ENCODE data around the gene USP2.

Gene USP2

DNA sequence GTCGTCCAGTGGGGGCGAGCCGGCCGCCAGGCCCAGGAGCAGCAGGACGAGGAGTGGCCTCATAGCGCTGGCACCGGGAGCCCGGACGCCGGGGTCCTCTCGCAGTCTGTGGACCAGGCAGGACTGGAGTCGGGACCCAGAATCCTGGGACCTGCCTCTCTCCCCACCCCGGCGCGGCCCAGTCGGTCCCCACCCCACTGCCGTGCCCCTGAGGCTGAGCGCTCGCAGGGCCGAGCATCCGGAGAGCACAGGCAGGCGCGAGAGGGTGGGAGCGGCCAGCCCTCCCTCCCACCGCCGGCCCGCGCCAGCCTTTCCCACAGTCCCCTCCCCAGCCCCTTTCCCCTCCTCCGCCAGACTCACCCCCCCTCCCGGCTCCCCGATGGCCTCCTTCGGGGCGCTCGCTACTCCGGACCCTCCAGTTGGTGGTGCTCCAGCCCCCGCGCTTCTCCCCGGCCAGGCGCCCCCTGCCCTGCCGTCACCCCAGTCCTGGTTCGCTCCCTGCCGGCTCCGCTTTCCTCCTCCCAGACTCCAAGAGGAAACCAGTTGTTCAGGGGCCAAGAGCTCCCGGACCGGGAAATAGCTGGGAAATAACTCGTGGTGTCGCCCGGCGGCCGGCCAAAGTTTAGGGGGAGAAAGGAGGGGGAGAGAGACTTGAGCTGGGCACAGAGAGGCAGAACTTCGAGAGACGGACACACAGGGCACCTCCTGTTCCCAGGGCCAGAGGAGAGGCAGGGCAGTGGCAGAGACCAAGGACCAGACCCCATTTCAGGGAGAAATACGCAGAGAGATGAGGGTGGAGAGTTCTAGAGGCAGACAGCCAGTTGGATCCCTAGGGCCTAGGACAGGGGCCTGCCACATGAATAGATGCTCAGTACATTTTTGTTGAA is 40.9 kb downstream of the USP2 start, which contains the start of gene C1QTNF5:
TSS of gene C1QTNF5 (minus strand) at position 549 of the 887 bp plus-strand sequence. CDS start at position 63, 486 bp downstream.
- DNase-seq: no peak

DNA sequence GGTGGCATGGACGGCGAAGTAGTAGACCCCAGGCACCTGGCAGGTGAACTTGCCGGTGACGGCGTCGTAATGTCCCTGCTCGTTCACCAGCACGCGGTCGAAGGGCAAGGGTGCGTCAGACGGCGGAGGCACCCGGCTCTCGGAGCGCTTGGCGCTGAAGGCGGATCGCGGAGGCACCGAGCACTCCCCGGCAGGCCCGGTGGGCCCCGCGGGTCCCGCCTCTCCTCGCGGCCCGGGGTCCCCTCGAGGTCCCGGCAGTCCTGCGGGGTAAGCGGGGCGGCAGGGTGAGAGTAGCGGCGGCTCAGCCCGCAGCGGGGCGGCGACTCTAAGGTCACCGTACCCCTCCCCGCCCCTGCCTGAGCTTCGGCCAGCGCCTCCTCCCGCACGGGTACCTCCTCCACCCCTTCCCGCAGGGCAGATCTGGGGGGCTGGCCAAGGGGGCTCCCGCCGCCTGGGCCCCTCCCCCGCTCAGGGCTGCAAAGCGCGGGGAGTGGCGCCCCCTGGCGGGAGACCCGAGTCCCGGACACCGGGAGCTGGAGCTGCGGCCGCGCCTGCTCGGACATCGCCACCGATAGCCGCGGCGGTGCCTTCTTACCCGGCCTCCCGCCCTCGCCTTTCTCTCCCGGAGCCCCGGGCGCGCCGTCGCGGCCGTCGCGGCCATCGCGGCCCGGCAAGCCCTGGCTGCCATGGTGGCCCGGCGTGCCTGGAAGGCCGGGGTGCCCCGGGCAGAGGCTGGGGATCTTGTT is 41.7 kb downstream of the USP2 start:
- no peak for DNase-seq

DNA sequence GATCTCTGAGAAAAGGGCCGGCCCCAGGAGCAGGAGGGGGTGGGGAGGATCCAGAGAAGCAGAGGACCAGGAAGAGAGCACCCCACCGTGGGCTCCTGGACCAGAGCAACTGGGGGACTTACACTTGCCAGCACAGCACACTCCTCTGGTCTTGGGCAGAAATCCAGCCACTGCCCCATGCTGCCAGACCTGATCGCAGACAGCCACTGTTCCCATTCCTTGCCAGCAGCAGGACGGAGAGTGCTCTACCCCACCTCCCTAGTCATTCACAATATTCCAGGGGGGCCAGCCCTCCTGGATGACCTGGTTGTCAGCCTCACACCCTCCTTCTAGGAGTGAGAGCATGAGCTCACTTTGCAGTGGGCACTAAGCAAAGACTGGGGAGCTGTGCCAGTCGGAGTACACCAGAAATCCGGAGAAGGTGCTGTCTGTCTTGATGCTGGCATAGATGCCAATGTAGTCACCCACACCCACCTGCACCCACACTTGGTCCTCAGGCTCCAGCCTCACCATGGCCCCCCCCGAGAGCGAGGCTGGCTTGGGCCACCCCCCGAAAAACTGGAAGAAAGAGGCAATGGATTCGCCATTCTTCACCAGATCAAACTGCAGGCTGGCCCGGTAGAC is 42.4 kb downstream of the USP2 start:
- no peak for DNase-seq

DNA sequence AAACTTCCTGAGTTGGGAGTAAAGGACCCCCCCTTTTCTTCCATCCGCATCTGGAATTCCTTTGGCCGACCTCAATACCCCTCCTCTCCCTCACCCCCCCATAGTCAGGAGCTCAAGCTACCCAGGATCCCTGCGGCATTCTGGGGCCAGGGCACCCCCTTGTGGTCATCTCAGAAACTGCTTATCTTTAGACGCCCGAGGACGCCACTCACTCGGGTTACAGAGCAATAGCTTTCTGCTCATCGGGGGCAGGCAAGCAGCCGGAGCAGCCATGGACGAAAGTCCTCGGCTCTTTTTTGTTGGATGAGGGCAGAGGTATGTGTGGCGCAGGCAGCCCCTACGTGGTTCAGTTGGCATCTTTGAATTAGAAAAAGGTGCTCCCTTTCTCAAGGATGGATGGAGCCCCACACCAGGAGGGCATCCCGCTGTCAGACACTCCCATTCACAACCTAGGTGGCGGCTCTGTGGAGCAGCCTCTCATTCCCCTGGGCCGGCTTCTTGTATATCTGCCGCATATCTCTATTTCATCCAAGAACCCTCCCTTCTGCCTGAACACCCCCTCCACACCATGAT is 43.1 kb downstream of the USP2 start:
- peak; percentile 79 for DNase-seq

DNA sequence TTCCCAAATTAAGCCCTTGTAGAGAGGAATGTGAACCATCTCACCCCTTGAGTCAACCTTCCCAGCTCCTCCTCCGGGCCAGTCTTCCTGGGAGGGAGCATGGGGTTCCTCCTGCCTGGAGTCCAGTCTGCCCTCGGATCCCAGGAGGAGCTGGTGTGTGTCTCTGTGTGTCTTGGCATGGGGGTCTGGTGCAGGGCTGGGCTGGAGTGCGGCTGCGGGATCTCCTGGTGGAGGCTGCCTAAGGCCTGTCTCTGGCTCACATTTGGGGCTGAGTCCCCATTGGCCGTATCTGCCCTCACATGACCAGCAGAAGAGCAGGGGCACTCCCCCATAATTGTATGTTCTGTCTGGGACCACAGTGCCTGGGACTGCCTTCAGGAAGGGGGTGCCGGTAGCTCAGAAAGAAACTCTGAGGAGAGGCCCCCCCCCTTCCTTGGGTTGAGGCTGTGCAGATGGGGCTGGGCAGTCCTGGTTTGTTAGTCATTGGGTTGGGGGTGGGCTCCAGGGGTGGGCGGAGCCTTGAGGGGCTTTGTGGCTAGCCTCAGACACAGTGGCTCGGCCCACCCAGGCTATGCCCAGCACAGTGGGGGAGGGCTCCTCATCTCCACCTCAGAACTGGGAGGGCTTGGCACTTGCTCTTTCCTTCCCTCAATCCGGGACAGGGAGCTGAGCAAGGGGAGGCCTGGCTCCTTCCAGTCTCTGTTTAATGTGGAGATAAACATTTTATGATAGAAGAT is 43.7 kb downstream of the USP2 start:
- DNase-seq: no peak

DNA sequence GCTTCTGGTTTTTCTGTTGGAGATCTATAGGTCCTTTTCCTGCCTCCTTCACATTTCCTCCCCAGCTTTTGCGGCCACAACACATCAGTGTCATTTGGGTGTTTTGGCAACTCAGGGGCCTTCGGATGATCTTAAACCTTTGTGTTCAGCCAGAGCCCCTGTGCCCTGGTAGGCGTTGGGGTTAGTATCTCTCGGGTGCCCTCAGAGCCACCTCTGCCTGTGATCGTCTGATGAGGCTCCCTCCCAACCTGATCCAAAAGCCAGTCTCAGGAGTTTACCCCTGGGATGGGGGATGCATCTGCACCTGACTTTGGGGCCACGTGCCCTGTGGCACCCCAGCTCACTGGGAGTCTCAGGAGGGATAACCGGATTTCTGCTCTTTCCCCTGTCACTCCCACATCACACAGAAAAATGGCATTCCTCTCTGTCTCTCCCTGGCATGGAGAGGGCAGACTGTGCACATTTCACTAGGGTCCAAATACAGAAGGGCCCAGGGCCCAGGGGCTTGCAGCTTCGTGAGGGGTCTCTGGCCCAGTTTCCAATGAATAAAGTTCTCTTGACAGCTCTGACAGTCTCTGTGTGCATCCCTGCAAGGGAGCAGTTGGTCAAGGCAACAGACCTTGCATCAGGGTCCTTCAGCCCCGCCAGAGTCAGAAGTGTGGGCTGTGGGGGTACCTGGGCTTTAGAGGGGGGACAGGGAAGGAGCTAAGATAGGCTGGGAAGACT is 44.6 kb downstream of the USP2 start:
- DNase-seq: no peak

DNA sequence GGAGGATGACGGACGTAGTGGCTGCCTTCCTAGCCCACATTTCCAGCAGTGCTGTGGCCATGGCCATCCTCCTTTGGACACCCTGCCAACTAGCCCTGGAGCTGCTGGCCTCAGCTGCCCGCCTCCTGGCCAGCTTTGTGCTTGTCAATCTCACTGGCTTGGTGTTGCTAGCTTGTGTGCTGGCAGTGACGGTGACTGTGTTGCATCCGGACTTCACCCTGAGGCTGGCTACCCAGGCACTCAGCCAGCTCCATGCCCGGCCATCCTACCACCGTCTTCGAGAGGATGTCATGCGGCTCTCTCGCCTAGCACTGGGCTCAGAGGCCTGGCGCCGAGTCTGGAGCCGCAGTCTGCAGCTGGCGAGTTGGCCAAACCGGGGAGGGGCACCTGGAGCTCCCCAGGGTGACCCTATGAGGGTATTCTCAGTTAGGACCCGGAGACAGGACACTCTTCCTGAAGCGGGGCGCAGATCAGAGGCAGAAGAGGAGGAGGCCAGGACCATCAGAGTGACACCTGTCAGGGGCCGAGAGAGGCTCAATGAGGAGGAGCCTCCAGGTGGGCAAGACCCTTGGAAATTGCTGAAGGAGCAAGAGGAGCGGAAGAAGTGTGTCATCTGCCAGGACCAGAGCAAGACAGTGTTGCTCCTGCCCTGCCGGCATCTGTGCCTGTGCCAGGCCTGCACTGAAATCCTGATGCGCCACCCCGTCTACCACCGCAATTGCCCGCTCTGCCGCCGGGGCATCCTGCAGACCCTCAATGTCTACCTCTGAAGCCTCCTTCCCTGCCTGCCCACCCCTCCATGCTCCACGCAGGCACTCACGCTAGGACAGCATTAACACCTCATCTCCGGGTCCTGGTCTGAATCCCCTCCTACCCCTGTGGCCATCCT is 45.6 kb downstream of the USP2 start:
- DNase-seq: no peak

DNA sequence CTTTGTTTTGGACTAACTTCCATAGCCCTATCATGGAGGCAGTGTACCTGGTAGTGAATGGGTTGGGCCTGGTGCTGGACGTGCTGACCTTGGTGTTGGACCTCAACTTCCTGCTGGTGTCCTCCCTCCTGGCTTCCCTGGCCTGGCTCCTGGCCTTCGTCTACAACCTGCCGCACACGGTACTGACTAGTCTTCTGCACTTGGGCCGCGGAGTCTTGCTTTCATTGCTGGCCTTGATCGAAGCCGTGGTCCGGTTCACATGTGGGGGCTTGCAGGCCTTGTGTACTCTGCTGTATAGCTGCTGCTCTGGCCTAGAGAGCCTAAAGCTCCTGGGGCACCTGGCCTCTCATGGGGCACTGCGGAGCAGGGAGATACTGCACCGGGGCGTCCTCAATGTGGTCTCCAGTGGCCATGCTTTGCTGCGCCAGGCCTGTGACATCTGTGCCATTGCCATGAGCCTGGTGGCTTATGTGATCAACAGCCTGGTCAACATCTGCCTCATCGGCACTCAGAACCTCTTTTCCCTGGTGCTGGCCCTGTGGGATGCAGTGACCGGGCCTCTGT is 46.3 kb downstream of the USP2 start:
- no peak for DNase-seq

DNA sequence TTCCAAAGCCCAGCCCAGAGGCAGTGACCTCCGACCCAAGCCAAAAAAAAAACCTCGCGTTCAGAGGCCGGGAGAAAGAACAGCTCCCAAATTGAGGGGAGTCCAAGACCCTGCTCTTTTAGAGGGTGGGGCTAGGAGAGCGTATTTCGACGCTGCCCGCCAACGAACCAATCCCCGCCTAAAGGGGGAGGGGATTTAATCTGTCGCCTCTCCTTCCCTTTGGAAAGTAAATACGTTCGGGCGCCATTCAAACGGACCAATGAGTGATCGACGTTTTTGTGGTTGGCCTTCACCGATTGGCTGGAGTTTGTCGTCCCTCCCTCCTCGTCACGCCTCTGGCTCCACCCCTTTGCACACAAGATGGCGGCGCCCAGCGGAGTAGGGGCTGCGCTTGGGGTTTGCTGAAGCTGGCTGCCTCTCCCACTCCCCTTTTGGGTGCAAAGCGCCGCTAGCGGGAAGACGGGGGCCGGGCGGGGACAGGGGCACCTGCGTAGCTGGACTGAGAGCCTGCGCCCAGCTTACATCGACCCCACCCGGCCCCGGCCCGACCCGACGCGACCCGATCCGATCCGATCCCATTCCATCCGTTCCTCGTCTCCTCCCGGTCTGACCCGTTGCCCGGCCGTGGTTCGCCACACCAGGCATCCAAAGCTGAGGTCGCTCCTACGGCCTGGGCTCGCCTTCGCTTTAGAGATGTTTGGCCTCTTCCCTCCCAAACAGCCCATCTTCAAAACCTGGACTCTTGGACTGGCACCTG is 47.1 kb downstream of the USP2 start, which contains the start of gene RNF26:
TSS of gene RNF26 (plus strand) at position 354 of the 757 bp plus-strand sequence. CDS start 596 bp downstream, outside the sequence.
- peak; percentile 98 for DNase-seq

DNA sequence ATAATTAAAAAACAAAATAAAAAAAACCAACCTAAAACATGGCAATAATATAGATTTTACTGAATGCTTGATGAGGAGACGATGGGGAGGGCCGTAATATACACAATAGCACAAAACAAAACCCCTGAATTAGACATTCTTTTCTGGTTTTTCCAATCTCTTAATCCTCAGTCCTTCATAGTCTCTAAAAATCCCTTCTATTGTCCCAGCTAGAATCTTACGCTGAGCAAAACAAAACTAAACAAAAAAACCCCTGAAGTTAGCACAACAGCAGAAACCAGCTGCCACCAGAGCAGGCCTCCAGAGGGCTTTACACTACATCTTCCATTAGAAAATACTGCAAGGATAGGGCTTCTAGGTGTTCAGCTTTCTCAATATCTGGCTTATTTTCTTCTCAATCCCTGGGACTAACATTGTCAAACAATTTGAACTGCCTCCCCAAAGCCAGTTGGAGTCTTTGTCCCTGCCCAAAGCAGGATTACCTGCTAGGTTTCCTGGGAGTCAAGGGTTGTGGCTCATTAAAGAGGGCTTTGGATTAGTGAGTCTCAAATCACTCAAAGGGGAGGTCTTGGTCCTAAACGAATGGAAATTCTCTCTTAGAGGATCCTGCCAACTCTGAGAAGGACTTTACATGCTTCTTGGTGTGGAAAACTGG is 49.3 kb downstream of the USP2 start:
- no peak for DNase-seq

DNA sequence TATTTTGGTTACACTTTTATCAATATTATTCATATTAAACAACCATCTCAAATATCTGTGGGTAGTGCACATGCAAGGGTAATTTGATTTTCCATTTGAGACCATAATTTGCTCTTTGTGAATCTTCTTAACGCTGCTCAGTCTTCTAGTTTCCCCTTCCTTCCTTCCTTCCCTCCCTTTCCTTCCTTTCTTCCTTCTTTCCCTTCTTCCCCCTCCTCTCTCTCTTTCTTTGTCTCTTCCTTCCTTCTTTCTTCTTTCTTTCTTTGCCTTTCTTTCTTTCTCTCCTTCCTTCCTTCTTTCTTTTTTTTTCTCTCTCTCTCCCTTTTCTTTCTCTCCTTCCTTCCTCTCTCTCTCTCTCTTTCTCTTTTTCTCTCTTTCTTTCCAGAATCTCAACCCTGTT is 51.3 kb downstream of the USP2 start:
- no peak for DNase-seq

DNA sequence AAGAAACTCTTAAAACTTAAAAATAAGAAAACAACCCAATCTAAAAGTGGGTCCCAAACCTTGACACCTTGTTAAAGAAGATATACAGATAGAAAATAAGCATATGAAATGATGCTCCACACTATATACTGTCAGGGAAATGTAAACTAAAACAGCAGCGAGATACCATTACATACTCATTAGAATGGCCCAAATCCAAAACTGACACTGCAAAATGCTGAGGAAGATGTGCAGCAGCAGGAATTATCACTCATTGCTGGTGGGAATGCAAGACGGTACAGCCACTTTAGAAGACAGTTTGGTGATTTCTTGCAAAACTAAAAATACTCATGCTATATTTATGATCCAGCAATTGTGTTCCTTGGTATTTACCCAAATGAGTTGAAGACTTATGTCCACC is 52.2 kb downstream of the USP2 start:
- DNase-seq: no peak

DNA sequence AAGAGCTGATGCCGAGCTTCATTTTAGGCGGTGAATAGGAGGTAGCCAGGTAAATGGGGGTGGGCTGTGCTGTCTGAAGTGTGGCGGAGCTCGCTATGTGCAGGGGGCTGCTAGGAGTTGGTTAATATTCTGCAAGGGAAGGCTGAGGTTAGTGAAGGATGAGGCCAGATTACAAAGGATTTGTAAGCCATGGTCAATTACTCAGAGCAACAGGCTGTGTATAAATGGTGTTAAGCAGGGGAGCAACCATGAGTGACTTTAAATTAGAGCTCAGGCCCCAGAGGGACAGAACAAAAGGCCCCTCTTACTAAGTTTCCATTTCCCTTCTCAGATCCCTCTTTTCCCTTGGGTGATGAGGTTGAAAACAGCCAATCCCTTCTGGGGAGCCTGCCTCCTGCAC is 57.3 kb downstream of the USP2 start:
- DNase-seq: no peak

DNA sequence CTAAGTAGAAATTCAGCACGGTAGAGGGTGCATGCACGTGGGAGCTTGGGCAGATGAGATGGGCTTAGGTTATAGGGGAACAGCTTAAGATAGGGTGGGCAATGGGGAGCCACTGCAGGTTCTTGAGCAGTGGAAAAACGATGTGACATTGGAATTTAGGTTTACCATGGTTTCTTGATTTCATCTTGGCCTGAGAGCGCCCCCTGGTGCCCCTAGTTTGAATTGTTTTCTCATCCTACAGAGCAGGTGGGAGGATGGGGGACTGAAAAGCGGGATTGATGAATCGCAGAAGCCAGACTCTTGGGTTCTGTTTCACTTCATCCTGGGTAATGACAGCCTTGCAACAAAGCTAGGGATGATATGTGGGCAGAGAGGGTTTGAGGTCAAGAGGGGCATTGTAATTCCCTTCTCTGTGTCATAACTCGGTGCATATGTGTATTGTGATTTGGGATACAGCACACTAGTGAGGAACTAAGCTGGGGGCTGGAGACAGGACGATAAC is 57.9 kb downstream of the USP2 start:
- DNase-seq: peak; percentile 79

DNA sequence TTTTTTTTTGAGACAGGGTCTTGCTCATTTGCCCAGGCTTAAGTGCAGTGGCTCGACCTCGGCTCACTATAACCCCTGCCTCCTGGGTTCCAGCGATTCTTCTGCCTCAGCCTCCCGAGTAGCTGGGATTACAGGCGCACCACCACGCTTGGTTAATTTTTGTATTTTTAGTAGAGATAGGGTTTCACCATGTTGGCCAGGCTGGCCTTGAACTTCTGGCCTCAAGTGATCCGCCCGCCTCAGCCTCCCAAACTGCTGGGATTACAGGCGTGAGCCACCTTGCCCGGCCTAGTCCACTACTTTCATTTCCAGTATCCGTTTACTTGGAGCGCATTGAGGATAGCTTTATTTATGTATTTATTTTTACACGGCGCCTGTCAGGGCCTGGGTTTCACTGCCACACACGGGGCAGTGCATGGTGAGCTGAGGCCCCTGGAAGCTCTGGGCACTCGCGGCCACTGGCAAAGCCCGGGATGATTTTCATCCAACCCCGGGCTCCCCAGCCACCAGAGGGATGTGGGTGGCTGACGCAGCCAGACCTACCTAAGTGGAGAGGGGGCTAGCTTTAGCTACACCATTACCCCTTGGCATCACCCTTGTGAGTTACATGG is 58.5 kb downstream of the USP2 start:
- no peak for DNase-seq

DNA sequence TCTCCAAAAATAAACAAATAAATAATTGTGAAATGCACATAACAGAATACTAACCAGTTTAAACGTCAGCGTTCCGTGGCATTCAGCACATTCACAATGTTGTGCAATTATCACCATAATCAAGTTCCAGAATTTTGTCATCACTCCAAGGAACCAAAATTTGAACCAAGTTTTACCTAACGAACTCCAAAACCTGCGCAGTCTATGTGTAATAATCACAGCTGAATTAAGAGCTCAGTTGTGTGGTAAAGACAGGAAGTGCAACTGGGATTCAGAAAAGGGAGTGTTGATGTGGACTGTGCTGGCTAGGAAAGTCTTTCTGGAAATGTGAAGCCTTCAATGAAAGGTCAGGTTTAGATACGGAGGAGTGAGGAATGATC is 59.1 kb downstream of the USP2 start:
- no peak for DNase-seq

DNA sequence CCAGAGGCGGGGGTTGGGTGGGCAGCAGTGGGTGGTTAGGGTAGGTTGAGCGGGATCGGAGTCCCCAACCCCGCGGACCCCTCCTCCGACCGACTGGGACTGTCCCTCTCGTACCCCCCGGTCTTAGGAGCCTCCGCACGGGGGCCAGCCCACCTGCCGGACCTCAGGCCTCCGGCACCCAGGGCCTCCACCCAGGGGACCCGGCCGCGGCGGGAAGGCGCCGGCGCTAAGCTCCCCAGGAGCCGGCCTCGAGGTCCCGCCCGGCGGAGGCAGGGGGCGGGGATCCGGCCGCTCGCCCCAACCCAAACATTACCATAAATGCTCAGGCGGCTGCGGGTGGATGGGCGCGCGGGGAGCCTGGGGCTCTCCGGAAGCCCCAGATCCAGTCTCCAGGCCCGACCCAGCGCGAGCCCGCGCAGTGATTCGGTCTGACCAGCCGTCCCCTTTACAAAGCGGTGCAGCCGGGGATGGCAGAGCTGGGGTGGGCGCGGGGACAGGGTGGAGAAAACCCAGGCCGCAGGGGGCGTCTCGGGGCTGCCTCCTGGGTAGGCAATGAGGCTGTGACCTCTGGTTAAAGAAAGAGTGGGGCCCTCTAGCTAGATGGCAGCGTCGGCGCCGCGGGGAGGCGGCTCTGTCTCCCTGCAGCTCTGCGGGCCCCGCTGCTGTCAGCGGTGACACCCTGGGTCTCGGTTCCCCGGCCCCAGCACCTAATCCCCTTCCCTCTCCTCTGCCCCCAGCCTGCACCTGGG is 60.5 kb downstream of the USP2 start:
- DNase-seq: peak; percentile 77
